MM.1S (cell line): ENCODE data around the gene ALG5.

Source experiments
- CTCF ChIP-seq: fragments of 300-600 bp; sonication (generic); IDR thresholded peaks from 2 replicates; pipeline ENCODE4 v1.5.1; 2016; ENCODE audit warnings: antibody characterized with exemption, low read length, mixed read lengths
- EZH2 ChIP-seq: fragments of 300-600 bp; sonication (generic); optimal IDR thresholded peaks from 2 replicates; pipeline ENCODE3; 2017; ENCODE audit warnings: low read depth, mild to moderate bottlenecking, antibody characterized with exemption, low read length, mixed read lengths
- EZH2phosphoT487 ChIP-seq: fragments of 300-600 bp; sonication (generic); IDR thresholded peaks from 2 replicates; pipeline ENCODE4 v1.6.1; 2018; ENCODE audit warnings: antibody characterized with exemption, low read length

GRCh38 chr13:37046062-37046461 is 46.9 kb upstream of the ALG5 start:
- TF ChIP-seq CTCF: no peak
- TF ChIP-seq EZH2: no peak
- no peak for TF ChIP-seq EZH2phosphoT487
